ENCODE results near the gene RESF1. TPM values are rescaled to one million over a fixed set of nuclear protein-coding genes. Genes with fewer than 3 reads are reported as not detected.

The RESF1 gene
- total and polyA plus RNA-seq, 2 experiments from 2014 or later, result 134 to 313 TPM

- Histone ChIP-seq H3K4me2 (no peak overlapping the region), H3F3A (replicated peaks; ENCODE audit: low read depth) (0 out of 2 replicates have a peak, but pooled peaks cover 9% of the 10 kb centered on the region), H3K9me2 (ENCODE audit: insufficient read depth) (peaks cover 5% of the 10 kb centered on the region; the same call in 1 of the 2 replicates), H3K36me3 (ENCODE audit: insufficient read depth) (peaks cover 21% of the 10 kb centered on the region), H2AFZ (no peak overlapping the region), H4K20me1 (replicated peaks; ENCODE audit: insufficient read depth) (no peaks in the 10 kb centered on the region), H3K4me3 (no peak overlapping the region), H3K79me2 (replicated peaks; ENCODE audit: insufficient read depth) (no peaks in the 10 kb centered on the region), H3K27ac (ENCODE audit: low read depth) (no peak overlapping the region), H3K27me3 (ENCODE audit: insufficient read depth) (no peaks in the 10 kb centered on the region), H3K4me1 (ENCODE audit: insufficient read depth) (no peaks in the 10 kb centered on the region; the same call in none of the 2 replicates)
- H3K4me3 Mint-ChIP-seq, result no peak overlapping the region
- peaks cover 2% of the 10 kb centered on the region; the same call in 2 of the 3 replicates for H3K4me1 Mint-ChIP-seq
- ATAC-seq (no peak), DNase-seq (ENCODE audit: low spot score) (no peak)
- peaks cover 65% of the 10 kb centered on the region for H3K9me3 Mint-ChIP-seq
- H3K27ac Mint-ChIP-seq, result no peak overlapping the region
- TF ChIP-seq, protein P1, sequence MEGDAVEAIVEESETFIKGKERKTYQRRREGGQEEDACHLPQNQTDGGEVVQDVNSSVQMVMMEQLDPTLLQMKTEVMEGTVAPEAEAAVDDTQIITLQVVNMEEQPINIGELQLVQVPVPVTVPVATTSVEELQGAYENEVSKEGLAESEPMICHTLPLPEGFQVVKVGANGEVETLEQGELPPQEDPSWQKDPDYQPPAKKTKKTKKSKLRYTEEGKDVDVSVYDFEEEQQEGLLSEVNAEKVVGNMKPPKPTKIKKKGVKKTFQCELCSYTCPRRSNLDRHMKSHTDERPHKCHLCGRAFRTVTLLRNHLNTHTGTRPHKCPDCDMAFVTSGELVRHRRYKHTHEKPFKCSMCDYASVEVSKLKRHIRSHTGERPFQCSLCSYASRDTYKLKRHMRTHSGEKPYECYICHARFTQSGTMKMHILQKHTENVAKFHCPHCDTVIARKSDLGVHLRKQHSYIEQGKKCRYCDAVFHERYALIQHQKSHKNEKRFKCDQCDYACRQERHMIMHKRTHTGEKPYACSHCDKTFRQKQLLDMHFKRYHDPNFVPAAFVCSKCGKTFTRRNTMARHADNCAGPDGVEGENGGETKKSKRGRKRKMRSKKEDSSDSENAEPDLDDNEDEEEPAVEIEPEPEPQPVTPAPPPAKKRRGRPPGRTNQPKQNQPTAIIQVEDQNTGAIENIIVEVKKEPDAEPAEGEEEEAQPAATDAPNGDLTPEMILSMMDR (conservative IDR thresholded peaks at IDR 0.05; ENCODE audit: low read depth in 2 of 2), result no peak
- TF ChIP-seq CREB1 (CRISPR knock-in tag; IDR thresholded peaks at IDR 0.05; ENCODE audit: low read depth), result no peak
- no peak for TF ChIP-seq NANOG (IDR thresholded peaks at IDR 0.05; ENCODE audit: borderline replicate concordance)
- TF ChIP-seq, protein P2, sequence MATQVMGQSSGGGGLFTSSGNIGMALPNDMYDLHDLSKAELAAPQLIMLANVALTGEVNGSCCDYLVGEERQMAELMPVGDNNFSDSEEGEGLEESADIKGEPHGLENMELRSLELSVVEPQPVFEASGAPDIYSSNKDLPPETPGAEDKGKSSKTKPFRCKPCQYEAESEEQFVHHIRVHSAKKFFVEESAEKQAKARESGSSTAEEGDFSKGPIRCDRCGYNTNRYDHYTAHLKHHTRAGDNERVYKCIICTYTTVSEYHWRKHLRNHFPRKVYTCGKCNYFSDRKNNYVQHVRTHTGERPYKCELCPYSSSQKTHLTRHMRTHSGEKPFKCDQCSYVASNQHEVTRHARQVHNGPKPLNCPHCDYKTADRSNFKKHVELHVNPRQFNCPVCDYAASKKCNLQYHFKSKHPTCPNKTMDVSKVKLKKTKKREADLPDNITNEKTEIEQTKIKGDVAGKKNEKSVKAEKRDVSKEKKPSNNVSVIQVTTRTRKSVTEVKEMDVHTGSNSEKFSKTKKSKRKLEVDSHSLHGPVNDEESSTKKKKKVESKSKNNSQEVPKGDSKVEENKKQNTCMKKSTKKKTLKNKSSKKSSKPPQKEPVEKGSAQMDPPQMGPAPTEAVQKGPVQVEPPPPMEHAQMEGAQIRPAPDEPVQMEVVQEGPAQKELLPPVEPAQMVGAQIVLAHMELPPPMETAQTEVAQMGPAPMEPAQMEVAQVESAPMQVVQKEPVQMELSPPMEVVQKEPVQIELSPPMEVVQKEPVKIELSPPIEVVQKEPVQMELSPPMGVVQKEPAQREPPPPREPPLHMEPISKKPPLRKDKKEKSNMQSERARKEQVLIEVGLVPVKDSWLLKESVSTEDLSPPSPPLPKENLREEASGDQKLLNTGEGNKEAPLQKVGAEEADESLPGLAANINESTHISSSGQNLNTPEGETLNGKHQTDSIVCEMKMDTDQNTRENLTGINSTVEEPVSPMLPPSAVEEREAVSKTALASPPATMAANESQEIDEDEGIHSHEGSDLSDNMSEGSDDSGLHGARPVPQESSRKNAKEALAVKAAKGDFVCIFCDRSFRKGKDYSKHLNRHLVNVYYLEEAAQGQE (IDR thresholded peaks at IDR 0.05; ENCODE audit: unreplicated experiment), result no peak
- TF ChIP-seq ZNF114 (CRISPR knock-in tag; IDR thresholded peaks at IDR 0.05), result no peak
- TF ChIP-seq EZH2phosphoT487 (IDR thresholded peaks at IDR 0.05; ENCODE audit: unreplicated experiment), result no peak
- TF ChIP-seq ZNF462 (CRISPR knock-in tag; IDR thresholded peaks at IDR 0.05), result no peak
- no peak for TF ChIP-seq STAT1 (IDR thresholded peaks at IDR 0.05; ENCODE audit: unreplicated experiment)
- TF ChIP-seq, protein P3, sequence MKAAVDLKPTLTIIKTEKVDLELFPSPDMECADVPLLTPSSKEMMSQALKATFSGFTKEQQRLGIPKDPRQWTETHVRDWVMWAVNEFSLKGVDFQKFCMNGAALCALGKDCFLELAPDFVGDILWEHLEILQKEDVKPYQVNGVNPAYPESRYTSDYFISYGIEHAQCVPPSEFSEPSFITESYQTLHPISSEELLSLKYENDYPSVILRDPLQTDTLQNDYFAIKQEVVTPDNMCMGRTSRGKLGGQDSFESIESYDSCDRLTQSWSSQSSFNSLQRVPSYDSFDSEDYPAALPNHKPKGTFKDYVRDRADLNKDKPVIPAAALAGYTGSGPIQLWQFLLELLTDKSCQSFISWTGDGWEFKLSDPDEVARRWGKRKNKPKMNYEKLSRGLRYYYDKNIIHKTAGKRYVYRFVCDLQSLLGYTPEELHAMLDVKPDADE (IDR thresholded peaks at IDR 0.05), result no peak
- TF ChIP-seq EZH2 (IDR thresholded peaks at IDR 0.05; ENCODE audit: low read depth, unreplicated experiment), result no peak
- no peak for TF ChIP-seq POLR2AphosphoS5 (IDR thresholded peaks at IDR 0.05; ENCODE audit: low read depth)
- no peak for TF ChIP-seq ZNF331 (CRISPR knock-in tag; IDR thresholded peaks at IDR 0.05; ENCODE audit: low read depth)
- peaks cover 58% of the 10 kb centered on the region for H3K36me3 Mint-ChIP-seq (ENCODE audit: low read depth)
- H3K27me3 Mint-ChIP-seq (ENCODE audit: insufficient read depth, low read depth, poor library complexity), result peaks cover 7% of the 10 kb centered on the region
Observed at GRCh38 chr12:31947971-31948370, 11.2 kb upstream of the RESF1 start.

All from GM23338 (cell line).